GM12891 (cell line): Measurements from ENCODE around the gene SUMO3.

Experiments
- POLR2A ChIP-seq: IDR thresholded peaks from 2 replicates; pipeline ENCODE4 v1.6.1; 2011; ENCODE audit warnings: low read depth, low read length, control low read depth
- POLR2AphosphoS5 ChIP-seq: IDR thresholded peaks from 2 replicates; pipeline ENCODE4 v1.6.1; 2011; ENCODE audit warnings: low read depth, low read length, control low read depth
- TAF1 ChIP-seq: IDR thresholded peaks from 2 replicates; pipeline ENCODE4 v1.6.1; 2011; ENCODE audit warnings: low read depth, low read length, control low read depth

GRCh38 chr21:44844256-44844655 lies 26.4 kb upstream of the SUMO3 start:
- TF ChIP-seq POLR2A = no peak
- no peak for TF ChIP-seq TAF1
- no peak for TF ChIP-seq POLR2AphosphoS5
